ENCODE data around the gene IMPG2. TPM values are rescaled to one million over a fixed set of nuclear protein-coding genes. Genes with fewer than 3 reads are reported as not detected.

Gene IMPG2
- total RNA-seq, 1 experiment from 2014 or later, result 0.50 TPM

DNA sequence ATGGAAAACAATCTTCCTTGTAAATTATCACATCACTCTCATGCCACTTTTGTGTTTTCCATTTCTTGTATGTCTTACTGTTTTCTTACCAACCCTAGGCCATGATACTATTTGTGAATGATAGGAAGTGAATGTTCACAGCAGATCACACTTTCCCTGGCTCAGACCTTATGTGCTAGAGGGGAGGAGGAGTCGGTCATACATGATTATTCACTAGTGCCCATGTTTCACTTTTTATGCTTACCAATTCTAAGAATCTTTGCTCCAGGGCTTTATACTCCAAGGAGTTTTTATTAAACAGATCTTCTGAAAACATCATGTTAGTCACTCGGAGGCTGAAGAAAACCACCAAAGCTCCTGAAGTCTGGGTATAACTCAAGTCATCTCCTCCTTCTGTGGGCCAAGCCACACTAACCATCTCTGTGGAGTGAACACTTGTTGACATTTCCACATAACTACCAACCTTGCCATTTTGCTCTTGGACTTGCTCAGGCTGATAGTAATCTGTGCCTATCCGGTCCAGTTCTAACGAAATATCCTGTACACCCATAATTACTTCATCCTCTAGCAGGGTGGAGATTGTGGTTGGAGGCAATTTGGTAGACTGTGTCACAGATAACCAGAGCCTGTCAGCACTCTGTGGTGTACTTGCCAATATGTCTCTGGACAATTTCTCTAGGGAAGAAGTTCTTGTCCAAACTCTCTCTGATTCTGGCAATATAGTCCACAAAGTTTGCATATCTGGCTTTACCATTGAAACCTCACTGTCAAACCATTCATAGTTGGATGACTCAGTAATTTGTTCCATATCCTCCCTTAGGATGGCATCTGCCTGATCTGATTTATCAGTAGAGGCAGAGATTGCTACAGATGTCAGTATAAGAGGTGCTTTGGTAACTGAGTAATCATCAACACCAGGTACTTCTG is 76.8 kb downstream of the IMPG2 start:
- BruUV-seq (replicated peaks), result no TSS peak
- DNase-seq, result no peak
- intact Hi-C loops (cut with micrococcal nuclease; ENCODE audit: unreplicated experiment), result no loop called here
- TF ChIP-seq, protein P1, sequence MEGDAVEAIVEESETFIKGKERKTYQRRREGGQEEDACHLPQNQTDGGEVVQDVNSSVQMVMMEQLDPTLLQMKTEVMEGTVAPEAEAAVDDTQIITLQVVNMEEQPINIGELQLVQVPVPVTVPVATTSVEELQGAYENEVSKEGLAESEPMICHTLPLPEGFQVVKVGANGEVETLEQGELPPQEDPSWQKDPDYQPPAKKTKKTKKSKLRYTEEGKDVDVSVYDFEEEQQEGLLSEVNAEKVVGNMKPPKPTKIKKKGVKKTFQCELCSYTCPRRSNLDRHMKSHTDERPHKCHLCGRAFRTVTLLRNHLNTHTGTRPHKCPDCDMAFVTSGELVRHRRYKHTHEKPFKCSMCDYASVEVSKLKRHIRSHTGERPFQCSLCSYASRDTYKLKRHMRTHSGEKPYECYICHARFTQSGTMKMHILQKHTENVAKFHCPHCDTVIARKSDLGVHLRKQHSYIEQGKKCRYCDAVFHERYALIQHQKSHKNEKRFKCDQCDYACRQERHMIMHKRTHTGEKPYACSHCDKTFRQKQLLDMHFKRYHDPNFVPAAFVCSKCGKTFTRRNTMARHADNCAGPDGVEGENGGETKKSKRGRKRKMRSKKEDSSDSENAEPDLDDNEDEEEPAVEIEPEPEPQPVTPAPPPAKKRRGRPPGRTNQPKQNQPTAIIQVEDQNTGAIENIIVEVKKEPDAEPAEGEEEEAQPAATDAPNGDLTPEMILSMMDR (IDR thresholded peaks at IDR 0.05; ENCODE audit: unreplicated experiment), result no peak
- CTCF ChIA-PET, result no interaction called here
- Mint-ChIP-seq H3K4me1 (ENCODE audit: low read depth, unreplicated experiment) (no peaks in the 10 kb centered on the region), H3K36me3 (ENCODE audit: insufficient read depth, unreplicated experiment) (no peaks in the 10 kb centered on the region), H3K27me3 (ENCODE audit: unreplicated experiment) (no peaks in the 10 kb centered on the region), H3K9me3 (ENCODE audit: low read depth, unreplicated experiment) (peaks cover 3% of the 10 kb centered on the region), H3K4me3 (ENCODE audit: low read depth, unreplicated experiment) (no peak overlapping the region), H3K27ac (ENCODE audit: unreplicated experiment) (no peak overlapping the region)

DNA sequence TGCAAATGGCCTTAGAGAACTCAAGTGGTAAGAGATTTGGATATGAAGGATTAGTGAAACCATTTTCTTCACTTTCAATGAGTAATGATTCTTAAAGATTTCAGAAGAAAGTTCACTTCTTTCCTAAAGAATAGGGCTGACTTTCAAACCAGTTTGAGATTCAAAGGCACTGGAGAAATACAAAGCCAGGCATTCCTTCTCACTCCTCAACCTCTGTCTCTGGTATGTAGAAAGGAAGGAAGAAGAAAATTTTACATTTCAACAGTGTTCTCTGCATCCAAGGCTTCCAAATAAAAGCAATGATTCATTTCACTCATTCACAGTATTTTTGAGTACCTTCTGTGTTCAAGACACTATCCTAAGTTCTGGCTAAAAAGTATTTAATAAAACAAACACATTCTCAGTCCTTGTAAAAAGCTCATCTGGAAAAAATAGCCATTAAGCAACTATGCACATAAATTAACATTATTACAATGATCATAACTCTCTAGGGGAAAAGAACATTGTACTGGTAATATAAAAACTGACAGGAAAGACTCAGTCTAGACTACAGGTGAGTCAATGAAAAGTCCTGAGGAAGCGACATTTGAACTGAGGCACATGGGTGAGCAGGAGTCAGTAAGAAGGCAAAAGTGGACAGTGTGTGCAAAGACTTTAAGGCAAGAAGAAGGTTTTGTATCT is 79.5 kb downstream of the IMPG2 start:
- peaks cover 5% of the 10 kb centered on the region for H3K9me3 Mint-ChIP-seq (ENCODE audit: low read depth, unreplicated experiment)
- no peak for DNase-seq

DNA sequence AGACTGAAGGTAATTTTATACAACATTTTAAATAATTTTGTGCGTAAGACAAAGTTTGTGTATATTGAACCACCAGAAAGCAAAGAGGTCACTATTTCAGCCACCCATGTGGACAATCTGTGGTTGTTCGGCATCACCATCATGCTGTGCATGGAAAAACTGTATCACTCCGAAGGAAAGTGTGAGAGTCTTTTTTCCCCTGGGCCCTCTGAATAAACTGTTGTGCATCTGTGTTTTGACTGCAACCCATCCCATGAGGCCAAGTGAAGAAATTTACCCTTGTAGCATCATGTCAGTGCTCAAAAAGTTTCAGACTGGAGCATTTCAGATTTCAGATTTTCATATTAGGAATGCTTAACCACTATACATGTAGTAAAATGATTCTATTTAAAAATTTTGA is 85.3 kb downstream of the IMPG2 start:
- no peaks in the 10 kb centered on the region for H3K27me3 Mint-ChIP-seq (ENCODE audit: unreplicated experiment)
- H3K27ac Mint-ChIP-seq (ENCODE audit: unreplicated experiment), result no peak overlapping the region
- H3K9me3 Mint-ChIP-seq (ENCODE audit: low read depth, unreplicated experiment), result peaks cover 2% of the 10 kb centered on the region
- no TSS peak for BruUV-seq (replicated peaks)
- no peak overlapping the region for H3K4me3 Mint-ChIP-seq (ENCODE audit: low read depth, unreplicated experiment)
- TF ChIP-seq, protein P1 (IDR thresholded peaks at IDR 0.05; ENCODE audit: unreplicated experiment), result no peak
- DNase-seq, result no peak
- intact Hi-C loops (cut with micrococcal nuclease; ENCODE audit: unreplicated experiment), result no loop called here
- no peaks in the 10 kb centered on the region for H3K4me1 Mint-ChIP-seq (ENCODE audit: low read depth, unreplicated experiment)
- H3K36me3 Mint-ChIP-seq (ENCODE audit: insufficient read depth, unreplicated experiment), result no peaks in the 10 kb centered on the region
- CTCF ChIA-PET, result no interaction called here

More for the DNA sequence above, 79.5 kb downstream of the IMPG2 start:
- intact Hi-C loops (cut with micrococcal nuclease; ENCODE audit: unreplicated experiment), result no loop called here
- no peaks in the 10 kb centered on the region for H3K36me3 Mint-ChIP-seq (ENCODE audit: insufficient read depth, unreplicated experiment)
- no peaks in the 10 kb centered on the region for H3K4me1 Mint-ChIP-seq (ENCODE audit: low read depth, unreplicated experiment)
- no TSS peak for BruUV-seq (replicated peaks)
- no peaks in the 10 kb centered on the region for H3K27me3 Mint-ChIP-seq (ENCODE audit: unreplicated experiment)
- H3K4me3 Mint-ChIP-seq (ENCODE audit: low read depth, unreplicated experiment), result no peak overlapping the region
- CTCF ChIA-PET, result no interaction called here
- TF ChIP-seq, protein P1 (IDR thresholded peaks at IDR 0.05; ENCODE audit: unreplicated experiment), result no peak
- H3K27ac Mint-ChIP-seq (ENCODE audit: unreplicated experiment), result no peak overlapping the region

DNA sequence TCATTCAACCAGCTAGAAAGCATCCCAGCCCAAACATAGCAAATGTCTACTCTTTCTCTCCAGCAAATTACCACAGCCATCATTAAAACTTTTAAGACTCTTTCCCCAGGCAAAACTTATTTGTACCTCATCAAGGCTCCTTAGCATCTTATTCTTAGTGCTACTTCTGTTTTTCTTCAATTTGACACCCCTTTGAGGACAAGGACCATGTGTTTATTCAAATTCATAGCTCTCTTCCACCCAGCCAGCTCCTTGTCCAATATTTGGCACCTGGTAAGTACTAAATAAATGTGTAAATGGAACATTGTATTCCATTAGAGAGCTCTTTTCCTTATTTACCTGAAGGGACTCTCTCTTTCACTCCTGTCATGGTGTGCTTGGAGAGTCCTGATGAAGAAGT is 89.8 kb downstream of the IMPG2 start:
- Mint-ChIP-seq H3K27ac (ENCODE audit: unreplicated experiment) (no peak overlapping the region), H3K4me3 (ENCODE audit: low read depth, unreplicated experiment) (no peak overlapping the region), H3K4me1 (ENCODE audit: low read depth, unreplicated experiment) (no peaks in the 10 kb centered on the region), H3K27me3 (ENCODE audit: unreplicated experiment) (no peaks in the 10 kb centered on the region), H3K36me3 (ENCODE audit: insufficient read depth, unreplicated experiment) (no peaks in the 10 kb centered on the region), H3K9me3 (ENCODE audit: low read depth, unreplicated experiment) (no peaks in the 10 kb centered on the region)
- TF ChIP-seq, protein P1 (IDR thresholded peaks at IDR 0.05; ENCODE audit: unreplicated experiment), result no peak
- intact Hi-C loops (cut with micrococcal nuclease; ENCODE audit: unreplicated experiment), result no loop called here
- BruUV-seq (replicated peaks), result no TSS peak
- CTCF ChIA-PET, result no interaction called here
- no peak for DNase-seq

Measured in Calu3 (cell line).